ENCODE results near the gene CHMP6.

CHMP6 gene

DNA sequence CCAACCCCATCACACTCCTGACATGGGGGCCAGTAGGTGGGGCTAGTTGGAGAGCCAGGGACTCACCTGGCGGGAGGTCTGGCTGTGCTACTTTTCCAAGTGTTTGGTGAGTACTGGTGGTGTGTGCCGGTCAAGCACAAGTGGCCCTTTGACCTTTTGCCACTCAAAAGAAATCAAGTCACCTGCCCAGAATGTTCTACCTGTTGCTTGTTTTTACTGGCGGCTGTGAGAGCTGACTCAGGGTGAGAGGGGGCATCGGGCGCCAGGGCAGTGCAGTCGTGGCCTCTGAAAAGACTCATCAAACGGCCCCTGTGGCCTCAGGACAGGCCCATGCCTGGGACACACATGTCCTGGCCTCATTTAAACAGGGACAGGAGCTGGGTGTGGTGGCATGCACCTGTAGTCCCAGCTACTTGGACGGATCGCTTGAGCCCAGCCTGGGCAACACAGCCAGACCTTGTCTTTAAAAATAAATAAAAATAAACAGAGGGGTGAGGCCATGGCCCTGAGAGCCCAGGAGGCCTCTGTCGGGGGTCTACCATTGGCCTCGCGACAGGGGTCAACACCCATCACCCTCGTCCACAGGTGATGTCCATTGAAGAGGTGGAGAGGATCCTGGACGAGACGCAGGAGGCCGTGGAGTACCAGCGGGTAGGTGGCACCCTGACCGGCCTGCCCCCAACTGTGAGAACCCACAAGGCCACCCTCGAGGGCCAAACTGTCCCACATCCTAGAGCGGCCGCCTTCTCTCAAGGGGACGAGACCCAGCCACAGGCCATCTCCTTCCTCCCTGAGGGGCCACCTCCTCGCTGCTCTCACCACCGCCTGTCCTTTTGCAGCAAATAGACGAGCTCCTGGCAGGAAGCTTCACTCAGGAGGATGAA lies 5.0 kb downstream of the CHMP6 start:
- no peak for DNase-seq

DNA sequence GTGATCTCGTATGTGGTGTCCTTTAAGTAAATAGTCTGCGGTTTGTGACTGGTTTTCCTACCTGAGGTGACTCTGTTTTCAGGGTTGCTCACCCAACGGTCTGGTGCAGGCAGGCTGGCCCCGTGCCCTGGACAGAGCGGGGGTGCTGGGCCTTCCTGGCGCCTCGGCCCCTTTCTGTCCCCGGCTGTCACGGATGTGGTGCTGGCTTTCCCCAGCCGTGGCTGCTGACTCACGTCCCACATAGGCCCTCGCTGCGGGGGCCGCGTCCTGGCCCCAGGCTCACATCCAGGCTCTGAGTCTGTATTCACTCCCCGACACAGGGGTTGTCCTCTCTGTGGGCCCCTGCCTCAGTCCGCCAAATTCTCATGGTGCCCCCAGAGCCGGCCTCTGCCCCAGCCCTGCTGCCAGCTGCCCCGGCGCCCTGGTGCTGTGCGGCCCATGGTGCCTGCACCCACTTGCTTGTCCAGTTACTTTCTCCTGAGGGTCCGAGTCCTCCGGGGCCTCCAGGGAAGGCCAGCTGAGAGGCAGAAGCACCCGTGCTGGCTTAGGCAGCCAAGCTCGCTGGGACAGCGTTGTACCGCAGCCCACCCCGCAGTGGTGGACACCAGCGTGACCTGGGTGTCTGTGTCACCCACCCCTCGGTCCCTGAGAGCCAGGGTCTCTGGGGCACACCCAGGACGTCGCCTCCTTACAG lies 5.9 kb downstream of the CHMP6 start:
- no peak for DNase-seq

DNA sequence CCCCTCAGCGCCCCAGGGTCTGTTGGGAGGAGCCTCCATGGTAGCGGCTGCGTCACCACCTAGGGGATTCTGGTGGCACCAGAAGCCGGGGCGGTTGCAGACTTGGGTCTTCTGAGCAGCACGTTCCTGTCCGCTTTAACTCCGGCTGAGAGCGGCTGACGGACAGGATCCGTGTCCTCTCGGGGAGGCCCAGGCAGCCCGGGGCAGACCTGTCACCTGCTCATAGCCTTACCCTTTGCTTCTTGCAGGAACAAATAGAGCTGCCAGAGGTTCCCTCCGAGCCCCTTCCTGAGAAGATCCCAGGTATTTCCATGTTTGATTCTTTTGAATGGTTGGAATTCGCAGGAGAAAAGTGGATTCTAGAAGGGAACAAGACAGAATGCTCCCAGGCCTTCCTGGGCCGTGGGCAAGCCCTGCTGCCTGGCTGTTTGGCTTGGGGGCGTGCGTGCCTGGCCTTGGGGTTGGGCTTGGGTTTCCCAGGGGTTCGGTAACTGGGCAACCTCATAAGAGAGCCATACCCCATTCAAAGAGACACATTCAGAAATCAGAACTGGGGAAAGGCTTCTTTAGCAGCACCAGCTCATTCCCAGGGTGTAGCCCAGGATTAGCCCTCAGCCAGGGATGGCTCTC lies 6.6 kb downstream of the CHMP6 start:
- no peak for DNase-seq

DNA sequence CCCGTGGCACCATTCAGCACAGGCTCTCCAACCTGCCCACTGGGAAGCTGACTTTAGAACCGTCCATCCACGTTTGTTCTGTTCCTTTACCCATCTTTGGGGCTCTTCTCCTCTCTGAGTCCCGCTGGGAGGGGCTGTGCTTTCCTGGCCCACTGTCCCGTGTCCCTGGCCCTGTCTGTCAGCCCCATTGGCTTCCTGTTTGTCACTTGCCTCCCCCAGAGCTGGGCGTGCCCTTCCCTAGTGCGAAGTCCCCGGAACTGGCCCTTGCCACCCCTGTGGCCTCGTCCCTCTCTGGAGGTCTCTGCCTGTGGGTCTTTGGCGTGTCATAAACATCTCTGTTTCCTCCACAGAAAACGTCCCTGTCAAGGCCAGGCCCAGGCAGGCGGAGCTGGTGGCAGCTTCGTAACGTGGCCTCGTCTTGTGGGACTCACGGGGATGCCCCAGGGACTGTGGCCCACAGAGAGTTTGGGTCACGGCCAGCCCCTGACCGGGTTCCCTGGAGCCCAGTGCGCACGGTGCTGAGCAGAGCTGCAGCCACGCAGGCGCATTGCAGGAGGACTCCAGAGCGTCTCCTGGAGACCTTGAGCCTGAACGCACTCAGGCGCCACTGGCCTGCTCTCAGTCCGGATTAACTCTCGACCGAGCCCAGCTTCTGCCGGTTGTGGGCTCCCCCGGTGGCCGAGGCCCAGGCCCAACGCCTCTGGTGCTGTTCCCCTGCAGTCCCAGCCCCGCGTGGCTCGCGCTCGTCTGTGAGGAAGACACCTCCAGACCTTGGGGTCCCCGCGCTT lies 7.3 kb downstream of the CHMP6 start:
- no peak for DNase-seq

DNA sequence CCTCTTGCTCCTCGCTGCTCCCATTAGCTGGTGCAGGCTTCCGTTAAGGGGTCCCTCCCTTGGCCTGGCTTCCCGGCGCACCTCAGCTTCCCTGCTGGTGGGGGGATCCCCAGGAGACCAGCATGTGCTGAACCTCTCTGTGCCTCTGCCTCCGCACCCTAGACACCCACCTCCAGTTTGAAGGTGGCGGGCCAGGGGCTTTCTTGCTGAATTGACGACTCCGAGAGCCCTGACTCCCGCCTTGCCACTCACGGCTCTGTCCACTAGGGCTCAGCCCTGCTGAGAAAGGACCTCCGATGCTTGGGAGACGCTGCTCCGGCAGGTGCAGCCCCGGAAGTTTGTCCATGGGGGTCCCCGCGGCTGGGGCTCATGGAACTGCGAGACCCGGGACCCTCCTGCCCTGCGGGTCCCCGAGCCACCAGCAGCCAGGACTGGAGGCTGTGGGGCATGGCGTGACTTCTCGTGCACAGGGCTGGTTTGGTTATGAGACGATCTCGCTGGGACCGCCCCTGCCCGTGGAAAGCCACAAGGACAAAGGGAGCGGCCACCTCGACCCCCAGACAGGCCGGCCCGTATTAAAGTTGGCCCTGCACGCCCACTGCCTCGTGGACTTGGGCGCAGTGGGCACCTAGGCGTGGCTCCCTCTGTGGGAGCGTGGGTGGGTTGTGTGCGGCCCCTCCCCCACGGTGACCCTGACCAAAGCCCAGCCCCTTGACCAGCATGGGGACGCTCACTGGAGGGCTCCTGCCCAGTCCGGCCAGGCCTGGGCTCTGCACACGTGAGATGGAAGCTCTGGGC lies 8.1 kb downstream of the CHMP6 start:
- no peak for DNase-seq

DNA sequence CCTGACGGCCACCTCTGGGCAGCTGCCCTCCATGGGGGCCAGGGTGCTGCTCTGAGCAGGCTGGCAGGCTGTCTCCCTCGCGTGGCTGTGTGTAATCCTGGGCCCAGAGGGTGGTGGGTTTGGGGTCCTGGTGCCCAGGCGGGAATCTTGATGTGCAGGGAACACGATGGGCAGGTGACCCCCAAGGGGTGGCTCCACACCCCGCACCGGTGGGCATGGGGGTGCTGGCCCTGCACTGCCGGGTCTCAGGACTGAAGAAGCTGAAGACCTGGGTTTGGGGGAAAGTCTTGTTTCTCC lies 8.6 kb downstream of the CHMP6 start:
- no peak for DNase-seq

DNA sequence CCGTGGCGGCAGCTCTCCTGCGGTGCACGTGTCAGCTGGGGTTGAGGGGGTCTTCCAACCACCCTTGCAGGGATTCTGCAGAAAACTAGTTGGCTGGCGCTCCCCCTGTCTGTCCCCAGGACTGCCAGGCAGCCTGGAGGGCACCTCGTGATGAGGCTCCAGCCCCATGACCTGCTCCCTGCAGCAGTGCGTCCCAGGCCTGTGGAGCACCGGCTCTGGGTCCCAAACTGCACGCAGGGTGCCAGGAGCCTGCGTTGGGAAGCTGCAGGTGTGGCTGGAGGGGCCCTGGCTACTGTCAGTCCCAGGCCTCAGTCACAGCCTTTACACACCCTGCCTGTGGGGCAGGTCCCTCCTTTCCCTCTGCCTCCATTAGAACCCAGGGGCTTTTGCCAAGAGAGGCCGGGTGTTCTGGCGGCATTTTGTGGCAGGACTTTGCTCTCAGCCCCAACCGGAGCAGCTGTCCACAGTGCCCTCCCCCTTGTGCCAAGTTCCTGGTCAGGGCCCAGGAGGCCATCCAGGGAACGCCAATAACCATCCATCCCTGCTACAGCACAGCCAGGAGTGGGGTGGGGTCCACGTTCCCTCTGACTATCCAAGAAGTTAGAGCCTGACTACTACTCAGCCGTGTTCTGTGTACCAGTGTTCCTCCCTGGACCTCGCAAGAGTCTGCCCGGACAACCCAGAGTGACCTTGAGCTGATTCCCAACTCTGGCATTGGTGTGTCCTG lies 9.2 kb downstream of the CHMP6 start:
- DNase-seq = no peak

DNA sequence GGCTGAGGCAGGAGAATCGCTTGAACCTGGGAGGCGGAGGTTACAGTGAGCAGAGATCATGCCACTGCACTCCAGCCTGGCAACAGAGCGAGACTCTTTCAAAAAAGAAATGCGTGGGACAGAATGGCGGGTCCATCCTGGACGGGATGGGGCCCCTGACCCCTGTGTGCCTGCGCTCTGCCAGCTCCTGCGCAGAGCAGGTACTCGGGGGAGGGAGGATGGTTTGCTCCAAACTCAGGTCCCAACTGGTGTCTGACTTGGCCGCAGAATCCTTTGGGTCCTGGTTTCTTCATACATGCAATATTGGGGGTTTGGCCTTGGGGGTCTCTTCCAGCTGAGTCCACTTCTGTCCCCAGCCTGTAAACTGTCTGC lies 10.4 kb downstream of the CHMP6 start:
- no peak for DNase-seq

DNA sequence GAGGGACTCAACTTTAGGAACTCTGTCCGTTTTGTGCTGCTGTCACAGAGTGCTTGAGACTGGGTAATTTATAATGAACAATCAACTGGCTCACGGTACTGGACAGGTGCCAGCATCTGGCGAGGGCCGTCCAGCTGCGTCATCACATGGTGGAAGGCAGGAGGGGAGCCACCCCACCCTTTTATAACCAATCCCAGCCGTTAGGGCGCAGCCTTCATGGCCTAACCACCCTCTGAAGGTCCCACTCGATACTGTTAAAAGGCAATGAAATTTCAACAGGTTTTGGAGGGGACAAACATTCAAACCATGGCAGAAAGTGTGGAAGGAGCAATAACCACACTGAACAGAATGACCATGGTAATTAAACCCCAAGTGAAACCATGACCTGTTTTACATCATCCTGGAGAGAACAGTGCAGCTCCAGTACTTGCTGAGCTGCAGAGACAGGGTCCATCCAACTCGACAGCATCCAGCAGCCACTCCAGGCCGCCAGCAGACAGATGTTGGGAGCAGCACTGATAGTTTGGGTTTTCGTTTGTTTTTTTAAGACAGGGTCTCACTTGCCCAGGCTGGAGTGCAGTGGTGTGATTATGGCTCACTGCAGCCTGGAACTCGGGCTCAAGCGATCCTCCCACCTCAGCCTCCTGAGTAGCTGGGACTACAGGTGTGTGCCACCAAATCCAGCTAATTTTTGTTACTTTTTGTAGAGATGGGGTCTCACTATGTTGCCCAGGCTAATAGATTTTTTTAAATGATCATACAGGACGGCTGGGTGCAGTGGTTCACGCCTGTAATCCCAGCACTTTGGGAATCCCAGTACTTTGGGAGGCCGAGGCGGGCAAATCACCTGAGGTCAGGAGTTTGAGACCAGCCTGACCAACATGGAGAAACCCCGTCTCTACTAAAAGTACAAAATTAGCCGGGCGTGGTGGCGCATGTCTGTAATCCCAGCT lies 11.0 kb downstream of the CHMP6 start:
- peak; percentile 79 for DNase-seq

DNA sequence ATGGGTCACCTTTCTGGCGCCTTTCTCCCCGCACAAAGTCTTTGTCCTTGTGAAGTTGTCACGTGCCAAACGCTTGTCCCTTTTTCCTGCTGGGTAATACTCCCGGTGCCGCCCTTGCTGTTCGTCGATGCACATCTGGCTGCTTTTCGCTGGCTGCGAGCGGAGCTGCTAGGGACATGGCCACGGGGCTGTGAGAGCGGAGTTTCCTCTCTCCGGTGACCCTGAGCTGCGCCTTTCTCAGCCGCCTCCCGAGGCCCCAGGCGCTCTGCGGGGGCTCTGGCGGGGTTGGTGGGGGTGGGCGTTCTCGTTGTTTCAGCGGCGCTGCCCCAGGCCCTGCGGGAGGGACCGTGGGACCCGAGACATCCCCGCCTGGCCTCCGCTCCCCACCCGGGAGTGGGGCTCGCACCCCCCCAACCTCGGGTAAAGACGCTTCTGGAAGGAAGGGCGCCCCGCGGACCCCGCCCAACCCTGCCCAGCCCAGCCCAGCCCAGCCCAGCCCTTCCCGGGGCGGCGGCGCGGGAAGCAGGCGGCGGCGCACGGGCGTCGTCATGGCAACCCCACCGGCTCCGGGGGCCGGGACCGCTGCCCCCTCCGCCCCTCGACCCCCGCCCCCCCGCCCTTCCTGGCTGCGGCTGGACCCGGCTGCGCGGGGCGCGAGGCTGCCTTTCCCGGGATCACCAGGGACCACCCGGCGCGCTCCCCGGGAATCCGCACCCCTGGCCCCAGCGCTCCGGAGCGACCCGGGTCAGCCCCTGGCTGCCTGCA lies 12.3 kb downstream of the CHMP6 start:
- DNase-seq = no peak

DNA sequence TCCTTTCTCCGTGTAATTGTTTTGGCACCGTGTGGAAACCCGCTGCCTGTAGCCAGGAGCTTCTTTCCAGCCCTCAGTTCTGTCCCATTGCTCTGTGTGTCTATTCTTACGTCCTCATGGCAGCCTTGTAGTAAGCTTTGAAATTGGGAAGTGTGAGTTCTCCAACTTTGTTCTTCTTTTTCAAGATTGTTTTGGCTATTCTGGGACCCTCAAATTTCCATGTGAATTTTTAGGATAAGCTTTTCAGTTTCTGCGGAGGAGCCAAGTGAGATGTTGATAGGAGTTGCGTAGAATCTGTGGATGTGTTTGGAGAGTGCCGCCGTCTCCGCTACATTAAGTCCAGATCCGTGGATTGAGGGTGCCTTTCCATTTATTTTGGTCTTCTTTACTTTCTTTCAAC lies 15.2 kb downstream of the CHMP6 start:
- DNase-seq = no peak

DNA sequence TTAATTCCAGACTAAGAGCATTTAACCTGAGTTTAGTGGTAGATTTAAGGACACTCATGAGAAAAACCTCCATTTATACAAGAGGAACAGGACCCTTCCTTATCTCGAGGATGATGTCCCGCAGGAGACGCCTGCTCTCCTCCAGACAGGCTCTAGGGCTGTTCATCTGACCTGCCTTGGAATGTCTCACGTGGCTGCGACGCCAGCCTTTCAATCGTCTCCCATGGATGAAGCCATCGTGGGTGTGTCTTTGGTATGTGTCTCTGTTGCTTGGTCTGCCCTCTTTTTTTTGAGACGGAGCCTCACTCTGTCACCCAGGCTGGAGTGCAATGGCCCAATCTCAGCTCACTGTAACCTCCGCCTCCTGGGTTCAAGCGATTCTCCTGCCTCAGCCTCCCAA lies 16.5 kb downstream of the CHMP6 start:
- DNase-seq = no peak

DNA sequence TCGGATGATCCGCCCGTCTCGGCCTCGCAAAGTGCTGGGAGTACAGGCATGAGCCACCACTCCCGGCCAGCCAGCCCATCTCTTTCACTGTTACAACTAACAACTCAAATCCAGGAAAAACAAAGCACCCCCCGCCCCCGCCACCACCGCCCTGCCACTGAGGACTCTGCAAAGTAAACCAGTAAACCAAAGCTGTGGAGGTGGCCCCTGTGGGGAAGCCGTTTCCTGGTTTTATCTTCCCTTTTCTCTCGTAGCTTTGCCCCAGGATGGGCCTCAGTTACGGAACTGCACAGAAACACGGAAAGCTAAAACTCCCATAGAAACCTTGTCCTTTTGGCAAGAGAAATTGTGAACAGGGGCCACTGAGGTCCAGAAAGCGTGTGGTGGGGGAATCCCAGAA lies 17.5 kb downstream of the CHMP6 start:
- no peak for DNase-seq

DNA sequence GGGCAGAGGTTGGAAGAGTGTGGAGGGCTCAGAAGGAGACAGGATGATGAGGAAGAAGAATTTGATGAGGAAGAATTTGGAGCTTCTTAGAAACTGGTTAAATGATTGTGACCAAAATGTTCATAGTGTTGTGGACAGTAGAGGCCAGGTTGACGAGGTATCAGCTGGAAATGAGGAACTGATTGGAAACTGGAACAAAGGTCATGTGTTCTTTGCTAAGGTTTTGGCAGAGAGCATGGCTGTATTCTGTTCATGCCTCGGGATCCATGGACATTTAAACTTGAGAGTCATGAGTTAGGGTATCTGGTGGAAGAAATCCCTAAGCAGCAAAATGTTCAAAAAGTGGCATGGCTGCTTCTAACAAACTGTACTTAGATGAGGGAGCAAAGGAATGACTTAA lies 19.3 kb downstream of the CHMP6 start:
- DNase-seq = no peak

DNA sequence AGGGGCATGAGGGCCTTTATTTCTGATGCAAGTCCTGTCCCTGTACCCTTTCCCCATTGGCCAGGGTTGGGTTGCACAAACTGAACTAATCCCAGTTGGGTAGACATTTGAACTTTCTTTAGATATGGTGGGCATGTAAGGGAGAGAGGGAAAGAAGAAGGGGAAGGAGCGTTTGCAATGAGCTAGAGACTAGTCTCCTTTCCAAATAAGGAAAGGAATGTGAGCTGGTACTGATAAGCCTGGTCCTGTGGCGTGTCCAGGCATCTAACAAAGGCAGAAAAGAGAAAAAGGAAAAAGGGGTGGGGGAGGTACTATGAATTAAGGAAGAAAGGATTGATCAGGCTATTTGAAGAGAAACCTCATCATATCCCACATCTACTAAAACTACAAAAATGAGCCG lies 20.3 kb downstream of the CHMP6 start:
- DNase-seq = no peak

DNA sequence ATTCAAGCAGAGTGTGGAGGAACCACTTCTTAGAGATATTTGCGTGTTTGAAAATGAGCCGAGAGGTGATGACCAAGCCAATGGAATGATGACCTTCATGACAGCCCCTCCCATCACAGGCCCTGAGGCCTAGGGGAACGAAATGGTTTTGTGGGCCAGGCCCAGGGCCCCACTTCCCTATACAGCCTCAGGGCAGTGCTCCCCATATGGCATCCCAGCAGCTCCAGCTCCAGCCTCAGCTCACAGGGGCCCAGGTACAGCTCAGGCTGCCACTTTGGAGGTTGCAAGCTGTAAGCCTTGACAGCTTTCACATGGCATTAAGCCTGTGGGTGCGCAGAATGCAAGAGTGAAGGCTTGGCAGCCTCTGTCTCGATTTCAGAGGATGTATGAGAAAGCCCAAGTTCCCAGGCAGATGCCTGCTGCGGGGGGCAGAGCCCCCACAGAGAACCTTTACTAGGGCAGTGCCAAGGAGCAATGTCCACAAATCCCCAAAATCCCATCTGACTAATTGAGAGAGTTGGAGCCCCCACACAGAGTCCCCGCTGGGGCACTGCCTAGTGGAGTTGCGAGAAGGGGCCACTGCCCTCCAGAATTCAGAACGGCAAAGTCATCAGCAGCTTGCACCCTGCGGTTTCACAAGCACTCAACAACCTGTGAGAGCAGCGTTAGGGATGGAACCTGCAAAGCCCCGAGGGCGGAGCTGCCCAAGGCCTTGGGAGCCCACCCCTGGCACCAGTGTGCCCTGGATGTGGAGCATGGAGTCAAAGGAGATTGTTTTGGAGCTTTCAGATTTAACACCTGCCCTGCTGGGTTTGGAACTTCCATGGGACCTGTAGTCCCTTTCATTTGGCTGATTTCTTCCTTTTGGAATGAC lies 21.2 kb downstream of the CHMP6 start:
- no peak for DNase-seq

DNA sequence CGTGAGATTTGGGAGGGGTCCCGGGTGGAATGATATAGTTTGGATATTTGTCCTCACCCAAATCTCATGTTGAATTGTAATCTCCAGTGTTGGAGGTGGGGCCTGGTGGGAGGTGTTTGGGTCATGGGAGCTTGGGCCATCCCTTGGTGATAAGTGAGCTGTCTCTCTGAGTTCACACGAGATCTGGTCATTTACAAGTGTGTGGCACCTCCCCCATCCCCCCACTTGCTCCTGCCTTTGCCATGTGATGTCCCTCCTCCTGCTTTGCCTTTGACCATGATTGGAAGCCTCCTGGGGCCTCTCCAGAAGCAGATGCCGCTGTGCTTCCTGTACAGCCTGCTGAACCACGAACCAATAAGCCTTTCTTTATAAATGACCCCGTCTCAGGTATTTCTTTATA lies 22.0 kb downstream of the CHMP6 start:
- DNase-seq = no peak

DNA sequence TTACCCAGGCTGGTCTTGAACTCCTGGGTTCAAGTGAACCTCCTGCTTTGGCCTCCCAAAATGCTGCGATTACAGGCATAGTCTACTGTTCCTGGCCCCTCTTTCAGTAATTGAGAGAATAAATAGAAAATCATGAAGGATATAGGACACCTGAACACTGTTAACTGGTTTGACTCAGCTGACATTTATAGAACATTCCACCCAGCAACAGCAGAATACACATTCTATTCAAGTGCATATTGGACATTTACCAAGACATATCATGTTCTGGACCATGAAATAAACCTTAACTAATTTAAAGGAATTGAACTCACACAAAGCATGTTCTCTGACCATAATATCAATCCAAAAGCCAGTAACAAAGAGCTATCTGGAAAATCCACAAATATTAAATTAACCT lies 23.5 kb downstream of the CHMP6 start:
- no peak for DNase-seq

DNA sequence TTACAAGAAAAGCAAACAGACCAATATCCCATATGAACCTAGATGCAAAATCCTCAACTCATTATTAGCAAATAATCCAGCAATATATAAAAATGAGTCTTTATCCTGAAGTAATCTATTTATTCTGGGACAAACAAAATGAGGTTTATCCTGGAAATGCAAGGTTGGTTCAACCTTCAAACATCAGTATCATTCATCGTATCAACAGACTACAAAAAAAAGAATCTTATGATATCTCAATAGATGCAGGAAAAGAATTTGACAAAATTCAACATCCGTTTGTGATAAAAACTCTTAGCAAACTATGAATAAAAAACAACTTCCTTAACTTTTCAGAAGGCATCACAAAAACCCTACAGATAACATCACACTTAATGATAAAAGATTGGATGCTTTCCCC lies 24.9 kb downstream of the CHMP6 start:
- no peak for DNase-seq

All from NCI-H1105 (cell line).